T follicular helper cell (primary cell): ENCODE data around the gene TAX1BP1.
"Not testable (repeated sequence)": the region's sequence is repeated elsewhere in the genome, so short reads cannot be mapped to it uniquely, and the experiment has no call there.

Experiments used
- DNase-seq: peaks from one replicate; pipeline ENCODE4 v3.0.0-alpha.2; 2020; ENCODE audit warnings: low read depth

Gene TAX1BP1

DNA sequence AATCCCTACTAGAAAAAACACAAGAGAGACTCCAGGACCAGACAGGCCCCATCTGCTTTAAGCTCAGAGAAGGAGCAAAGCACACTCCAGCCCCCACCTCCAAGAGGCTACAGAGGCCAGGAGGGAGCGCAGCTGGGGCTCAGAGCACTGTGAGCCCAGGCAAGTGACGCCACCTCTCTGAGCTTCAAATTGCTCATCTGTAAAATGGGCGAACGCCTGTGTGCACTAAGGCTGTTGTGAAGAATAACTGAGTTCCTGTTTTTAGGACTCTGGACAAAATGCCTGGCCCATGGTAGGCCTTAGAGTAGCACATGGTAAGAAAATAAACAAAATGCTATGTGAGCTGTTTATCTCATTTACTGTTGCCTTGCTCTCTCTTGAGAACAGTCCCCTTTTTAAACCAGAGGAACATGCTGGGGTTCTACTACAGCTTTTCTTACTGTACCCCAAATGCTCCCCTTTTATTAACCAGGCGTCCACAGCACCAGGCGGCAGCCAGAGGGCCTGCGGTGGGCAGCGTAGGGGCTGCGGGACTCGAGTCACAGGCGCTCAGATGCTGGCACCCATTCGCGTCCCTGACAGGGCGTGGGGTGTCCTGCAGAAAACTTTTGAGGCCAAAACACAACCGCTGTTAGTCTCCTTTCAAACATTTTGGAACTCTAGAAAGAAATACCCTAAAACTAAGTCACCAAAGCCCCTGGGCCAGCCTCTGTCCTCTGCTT, 103.8 kb downstream of the TAX1BP1 start:
- DNase-seq = no peak

DNA sequence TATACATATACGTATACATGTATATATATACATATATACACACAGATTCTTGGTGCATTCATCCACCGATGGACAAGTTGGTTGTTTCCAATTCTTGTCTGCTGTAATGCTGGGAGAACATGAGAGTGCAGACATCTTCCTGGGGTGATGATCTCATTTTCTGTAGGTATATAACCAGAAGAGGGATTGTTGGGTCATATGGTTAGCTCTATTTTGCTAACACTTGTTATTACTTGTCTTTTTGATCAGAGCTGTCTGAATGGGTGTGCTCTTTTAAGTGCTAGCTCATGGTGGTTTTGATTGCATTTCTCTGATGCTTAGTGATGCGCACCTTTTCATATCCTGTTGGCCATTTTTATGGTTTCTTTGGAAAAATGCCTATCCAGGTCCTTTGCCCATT, 106.4 kb downstream of the TAX1BP1 start:
- no peak for DNase-seq

DNA sequence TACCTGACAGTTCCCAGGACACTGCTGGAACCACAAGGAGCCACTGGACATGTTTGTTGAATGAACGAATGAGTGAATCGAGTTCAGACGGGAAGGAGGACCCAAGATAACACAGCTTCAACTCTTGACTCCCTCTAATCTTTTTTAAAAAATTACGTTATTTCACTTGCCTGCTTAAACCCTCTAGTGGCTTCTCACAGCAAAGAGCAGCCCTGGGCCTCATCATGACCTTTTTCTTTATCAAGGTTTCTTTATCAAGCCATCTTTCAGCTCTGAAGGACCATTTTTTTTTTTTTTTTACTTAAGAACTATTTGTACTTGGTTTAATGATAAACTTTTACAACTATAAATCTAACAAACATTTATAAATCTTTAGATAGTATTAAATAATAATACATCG, 110.6 kb downstream of the TAX1BP1 start:
- DNase-seq = no peak

DNA sequence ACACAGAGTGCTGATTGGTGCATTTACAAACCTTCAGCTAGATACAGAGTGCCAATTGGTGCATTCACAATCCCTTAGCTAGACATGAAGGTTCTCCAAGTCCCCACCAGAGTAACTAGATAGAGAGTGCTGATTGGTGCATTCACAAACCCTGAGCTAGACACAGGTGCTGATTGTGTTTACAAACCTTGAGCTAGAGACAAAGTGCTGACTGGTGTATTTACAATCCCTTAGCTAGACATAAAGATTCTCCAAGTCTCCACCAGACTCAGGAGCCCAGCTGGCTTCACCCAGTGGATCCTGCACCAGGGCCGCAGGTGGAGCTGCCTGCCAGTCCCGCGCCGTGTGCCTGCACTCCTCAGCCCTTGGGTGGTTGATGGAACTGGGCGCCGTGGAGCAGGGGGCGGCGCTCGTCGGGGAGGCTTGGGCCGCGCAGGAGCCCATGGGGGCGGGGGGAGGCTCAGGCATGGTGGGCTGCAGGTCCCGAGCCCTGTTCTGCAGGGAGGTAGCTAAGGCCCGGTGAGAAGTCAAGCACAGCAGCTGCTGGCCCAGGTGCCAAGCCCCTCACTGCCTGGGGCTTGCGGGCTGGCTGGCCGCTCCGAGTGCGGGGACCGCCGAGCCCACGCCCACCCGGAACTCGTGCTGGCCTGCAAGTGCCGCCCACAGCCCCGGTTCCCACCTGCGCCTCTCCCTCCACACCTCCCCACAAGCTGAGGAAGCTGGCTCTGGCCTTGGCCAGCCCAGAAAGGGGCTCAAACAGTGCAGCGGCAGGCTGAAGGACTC, 116.9 kb downstream of the TAX1BP1 start:
- DNase-seq = not testable (repeated sequence)

DNA sequence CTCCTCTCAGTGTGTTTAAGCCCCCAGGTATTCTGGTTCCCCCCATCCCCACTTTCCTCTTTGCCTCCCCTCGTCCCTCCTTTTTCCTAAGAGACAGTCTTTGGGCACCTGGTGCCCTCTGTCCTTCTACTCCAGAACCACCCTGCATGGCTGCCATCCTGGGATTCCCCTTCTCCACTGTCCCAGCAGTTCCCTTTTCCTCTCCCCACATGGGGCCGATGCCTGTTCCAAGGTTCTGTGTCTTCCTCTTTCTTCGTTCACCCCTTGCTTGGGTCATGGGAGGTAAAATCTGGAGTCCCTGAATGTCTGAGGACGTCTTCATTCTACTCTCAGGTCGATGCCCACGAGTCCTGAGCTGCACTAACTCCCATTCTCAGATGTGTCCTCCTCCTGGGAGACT, 120.8 kb downstream of the TAX1BP1 start:
- no peak for DNase-seq

DNA sequence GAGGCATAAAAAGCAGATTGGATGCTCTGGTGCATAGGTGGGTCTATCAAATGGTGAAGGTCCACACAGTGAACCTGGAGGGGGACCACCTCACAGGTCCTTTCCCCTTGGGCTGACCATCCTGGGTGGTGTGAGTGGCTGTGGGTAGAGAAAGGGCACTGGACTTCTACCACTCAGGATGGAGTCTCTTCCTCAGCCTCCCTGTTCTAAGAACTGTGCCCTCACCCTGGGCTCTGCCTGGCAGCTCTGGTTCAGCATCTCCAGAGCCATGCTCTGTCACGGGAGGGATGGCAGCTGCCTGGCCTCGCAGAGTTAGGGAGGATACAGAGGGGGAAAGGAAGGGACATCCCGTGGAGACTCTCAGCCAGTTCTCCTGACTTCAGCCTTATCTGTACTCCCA, 121.8 kb downstream of the TAX1BP1 start:
- DNase-seq = no peak

DNA sequence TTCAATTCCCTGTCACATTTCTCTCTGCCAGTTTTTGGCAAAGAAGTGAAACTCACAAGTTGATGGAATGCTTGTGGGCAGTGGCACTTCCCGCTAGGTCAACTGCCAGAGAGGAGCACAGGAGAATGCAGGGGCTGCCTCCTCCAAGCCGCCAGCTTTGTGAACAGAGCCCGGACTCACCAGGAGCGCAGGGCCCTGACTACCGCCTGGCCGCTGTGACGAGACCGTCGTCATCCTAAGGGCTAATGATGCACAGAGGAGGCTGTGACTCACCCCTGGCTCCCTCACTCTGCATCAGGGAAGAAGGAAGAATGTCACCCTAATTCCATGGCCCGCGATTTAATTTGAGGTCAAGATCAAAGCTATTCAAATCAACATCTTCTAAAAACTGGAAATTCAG, 123.9 kb downstream of the TAX1BP1 start:
- no peak for DNase-seq

DNA sequence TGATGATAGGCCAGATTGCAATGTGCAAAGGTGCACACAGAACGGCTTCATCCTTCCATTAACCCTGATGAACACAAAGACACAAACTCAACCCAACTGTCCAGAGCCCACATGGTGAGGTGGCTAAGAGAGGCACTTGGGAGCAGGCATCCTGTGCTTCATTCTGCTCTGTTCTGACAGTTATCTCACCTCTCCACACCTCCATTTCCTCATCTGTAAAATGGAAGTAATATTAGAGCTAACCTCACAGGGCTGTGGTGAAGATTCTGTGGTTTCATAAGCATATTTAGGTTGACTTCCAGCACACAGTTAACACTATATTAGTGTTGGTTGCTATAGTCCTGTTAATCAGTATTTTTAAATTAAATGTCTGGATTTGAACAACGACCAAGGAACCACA, 126.3 kb downstream of the TAX1BP1 start:
- DNase-seq = no peak

DNA sequence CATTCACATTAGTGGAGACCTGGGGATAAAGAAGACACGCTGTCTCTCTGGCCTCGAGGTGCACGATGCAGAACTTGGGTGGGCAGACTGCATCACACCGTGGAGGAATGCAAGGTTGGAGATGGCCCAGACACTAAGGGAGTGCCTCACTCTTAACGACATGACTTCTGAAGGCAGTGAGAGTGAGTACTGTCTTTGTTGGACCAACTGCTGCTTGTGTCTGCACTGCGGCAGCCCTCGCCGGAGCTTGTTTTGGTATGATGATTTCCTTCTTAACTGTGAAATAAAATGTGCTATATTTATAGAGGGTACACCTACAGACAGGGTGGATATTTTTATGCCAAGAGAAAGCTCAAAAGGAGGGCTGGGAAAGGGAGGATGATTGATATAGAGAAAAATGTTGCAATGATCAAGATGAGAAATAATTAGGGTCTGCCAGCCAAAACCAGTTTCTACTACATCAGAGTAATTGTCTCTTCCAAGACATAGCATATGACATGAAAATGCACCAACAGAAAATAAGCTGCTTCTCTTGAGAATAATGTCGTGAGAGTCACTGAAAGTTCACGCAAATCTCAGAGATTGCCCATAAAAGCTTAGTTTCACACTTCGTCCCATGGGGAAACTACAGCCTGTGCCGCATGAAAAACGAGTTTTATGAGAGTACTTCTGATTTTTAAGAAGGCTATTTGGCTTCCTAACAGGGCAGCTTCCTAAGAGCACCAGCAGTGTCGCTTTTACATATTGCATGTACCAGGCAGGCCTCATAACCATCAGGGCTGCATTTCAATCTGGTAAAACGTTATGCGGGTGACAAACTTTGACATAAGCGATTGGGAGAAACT, 127.1 kb downstream of the TAX1BP1 start:
- DNase-seq = no peak

DNA sequence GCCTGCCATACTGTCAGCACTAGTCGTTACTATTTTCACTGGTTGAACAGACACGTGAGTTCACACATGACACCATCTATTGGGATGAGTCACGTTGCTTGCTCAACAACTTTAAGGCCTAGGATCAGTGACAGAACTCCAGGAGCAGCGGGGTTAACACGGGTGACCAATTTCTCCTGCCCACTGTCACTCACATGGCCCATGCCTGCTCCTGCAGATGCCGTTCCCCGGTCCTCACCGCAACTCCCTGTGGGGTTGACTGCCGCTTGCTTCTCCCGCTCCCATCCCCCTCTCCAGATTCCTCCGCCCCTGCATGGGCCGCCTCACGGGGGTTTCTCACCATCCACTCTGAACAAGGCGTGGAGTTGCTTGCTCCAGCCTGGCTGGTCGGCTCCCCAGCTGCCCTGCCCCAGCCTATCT, 128.2 kb downstream of the TAX1BP1 start:
- DNase-seq = no peak

DNA sequence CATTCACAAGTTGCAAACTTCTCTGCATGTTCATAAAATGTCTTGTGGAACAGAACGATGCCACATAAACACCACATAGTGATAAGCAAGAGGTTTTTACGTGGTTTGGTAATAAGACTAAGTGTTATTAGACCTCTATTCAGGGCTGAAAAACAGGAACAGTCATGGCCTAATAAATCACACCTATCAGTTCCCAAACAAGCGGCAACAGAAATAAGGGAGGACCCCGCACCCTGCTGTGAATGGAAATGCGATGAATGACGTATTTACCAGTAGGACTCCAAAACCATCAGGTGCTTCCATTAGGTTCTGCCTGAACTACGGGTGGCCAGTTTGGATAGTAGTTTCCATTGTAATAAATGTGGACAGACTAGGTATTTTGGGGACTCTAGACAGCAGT, 129.1 kb downstream of the TAX1BP1 start:
- DNase-seq = no peak

DNA sequence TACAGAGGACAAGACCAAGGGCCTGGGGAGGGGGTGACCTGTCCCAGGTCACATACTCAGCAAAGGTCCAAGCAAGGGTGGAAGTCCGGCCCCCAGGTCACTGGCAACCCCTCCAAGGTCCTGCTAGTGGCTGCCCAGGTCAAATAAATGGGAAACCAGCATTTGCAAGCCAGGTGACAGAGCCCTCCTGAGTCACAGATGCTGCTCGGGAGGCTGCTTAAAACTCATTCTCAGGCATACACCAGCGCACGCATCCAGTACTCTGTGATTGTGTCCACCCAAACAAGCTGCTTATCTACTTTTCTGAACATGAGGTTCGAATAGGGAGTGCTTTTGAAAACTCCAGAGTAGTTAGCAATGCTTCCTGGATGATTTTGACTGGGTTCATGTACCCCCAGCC, 130.6 kb downstream of the TAX1BP1 start:
- no peak for DNase-seq

DNA sequence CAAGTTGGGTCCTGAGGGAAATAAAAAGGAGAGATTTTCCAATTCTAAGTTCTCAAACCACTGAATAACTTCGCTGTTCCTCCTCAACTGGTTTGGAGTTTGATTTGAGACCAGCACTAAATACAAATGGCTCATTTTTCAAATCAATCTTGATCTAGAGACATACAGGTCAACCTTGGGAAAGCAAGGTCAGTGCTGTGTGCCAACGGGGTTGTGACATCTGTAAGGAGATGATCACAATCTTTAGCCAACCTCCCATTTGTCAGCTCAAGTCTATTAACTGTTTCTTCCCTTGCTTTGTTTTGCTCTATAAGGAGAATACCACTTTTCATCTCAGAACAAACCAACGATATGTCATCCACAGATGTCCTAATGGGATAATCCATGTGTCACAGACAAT, 131.1 kb downstream of the TAX1BP1 start:
- DNase-seq = no peak

DNA sequence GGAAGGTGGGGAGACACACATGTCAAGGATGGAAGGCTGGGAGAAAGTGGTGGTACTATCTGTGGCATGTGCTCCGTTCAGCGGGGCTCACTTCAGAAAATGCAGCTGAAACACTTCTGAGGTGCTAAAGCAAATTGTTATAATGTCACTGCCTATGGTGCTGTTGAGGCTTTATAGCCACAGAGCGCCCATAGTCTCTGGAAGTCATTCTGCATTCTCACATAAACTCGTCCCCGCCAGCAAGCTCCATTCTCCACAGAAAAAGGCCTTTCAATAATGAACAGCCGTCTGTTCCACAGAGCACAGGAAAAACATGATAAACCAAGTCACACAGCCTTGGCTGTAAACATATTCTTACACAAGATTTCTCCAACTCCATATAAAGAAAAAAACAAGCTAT, 131.9 kb downstream of the TAX1BP1 start:
- no peak for DNase-seq

DNA sequence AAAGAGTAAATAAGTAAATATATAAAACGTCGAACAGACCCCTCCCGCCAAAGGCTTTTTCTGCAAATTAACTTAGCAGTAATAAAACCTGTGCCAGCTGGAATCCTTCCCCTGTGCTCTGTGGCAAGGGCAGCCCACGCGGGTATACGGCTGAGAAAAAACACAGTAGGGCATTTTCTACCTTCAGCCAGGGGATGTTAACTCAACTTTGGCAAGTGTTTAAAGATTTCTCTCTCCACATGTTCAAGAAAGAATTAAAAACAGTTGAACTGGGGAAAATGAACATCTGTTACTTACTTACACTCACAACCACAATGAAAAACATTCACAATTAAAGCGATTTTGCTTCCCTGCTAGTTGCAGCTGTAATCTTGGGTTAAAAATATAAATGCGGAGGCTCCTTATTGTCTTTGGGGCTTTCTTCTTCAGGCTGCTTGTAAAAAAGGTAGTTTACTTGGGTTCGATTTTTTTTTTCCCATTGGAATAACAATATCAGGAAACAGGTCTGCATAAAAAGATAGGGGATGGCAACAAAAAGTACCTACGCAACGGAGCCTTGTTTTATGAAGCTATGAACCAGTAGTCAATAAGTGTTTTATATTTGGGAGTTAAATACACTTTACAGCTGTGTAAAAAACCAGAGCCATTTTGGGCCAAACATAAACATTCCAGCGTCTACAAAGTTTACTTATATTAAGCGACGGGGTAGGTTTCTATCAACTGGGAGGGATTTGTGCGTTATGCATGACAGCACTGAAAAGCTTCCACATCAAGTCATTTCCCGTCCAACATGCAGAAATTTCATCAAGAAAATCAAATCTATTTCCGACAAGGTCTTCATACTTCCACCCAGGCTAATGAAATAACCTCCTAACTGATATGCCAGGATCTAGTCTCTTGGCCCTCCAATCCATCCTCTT, 132.7 kb downstream of the TAX1BP1 start:
- DNase-seq = no peak

DNA sequence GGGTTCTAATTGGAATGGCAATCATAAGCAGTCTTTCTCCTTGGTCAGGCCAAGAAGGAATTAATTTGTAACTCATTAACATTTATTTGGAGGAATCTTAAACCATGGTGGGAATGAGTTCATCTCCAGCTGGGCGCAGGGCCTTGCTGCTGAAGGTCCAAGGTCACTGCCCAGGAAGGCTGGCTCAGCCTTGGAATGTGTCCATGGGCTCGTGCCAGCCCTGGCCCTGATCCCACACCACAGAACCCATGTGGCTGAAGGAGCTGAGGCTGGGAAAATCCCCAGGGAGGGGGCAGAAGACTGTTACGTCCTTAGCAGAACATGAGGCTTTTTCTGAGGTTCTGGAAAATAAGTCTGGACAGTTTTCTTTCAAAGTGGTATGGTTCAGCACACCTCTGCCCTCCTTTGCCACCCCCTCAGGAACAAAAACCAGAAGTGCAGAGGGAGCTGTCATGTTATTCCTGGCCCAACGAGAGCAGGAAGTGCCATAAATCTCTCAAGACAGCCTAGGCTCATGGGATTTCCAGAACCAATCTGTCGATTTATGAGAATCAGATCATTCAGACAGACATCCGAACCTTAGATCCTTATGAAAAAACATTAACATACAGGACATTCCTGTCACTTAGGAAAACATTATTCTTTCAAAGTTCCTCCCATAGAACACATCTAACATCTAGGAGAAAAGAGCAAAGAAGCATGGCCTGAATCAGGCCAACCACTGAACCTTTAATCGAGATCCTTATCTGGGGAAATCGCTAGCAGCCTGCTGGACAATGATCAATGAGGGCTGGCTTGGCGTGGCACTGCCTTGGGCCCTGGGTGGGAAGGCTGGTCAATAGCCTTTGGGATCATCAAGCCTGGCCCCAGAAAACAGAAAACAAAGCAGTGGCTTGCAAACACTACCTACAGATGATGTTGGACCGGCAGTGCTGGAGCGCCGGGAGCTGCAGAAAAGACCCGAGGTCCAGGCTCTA, 134.3 kb downstream of the TAX1BP1 start:
- no peak for DNase-seq

DNA sequence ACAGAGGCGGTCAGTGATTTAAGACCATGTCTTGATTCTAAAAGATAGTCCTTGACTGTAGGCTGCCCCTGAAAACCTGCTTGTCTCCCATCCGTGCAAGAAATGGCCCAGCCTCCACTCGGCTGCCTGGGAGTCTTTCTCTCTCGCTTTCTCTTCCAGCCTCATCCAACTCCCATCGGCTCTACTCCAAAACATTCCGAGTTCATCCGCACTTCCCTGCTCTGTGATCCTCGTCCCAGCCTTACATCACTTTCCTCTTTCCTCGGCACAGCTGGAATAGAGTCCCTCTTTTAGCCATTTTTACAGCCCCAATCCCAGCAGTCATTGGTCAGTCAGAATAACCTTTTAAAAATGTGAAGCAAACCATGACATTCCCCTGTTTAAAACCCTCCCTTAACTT, 135.1 kb downstream of the TAX1BP1 start:
- DNase-seq = no peak

DNA sequence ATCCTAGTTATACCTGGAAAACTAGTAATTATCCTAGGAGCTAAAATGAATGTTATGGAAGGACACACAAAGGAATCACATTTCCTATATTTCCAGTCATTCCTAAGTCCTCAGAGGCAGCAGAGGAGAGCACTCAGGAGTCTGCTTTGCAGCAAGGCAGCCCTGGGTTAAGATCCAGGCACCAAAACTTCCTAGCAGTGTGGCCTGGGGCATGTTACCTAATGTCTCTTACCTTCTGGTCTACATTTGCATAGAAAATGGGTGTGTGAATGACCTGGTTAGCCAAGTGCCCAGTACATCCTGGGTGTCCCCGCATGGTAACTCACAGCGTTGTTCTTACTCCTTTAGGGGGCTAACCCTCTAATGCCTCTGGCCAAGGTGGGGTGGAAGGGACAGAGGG, 135.9 kb downstream of the TAX1BP1 start:
- no peak for DNase-seq

DNA sequence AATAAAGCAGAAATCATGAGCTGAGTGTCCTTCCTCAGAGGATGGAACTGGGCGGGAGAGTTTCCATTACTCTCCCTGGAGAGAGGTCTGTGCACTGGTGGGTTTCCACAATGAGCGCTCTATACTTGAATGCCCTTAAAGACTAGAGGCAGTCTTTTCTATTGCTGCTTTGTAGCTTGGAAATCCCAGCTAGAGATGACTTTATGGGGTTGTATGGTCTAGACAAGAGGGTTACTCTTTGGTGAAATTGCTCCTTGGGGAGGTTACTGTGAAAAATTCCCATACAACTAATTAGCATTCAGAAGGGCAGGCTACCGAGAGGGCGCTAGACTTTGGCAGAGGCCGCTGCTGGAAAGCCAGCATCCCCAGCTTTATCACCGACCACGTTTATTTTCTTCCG, 136.8 kb downstream of the TAX1BP1 start:
- DNase-seq = no peak
